DOHH2 (cell line): ENCODE data around the gene CLEC6A.

Experiments used
- H3F3A ChIP-seq: fragments of 200-600 bp; sonication (generic), shearing (Covaris generic); 2 replicates; pipeline ENCODE4 v1.6.0; 2016; ENCODE audit warnings: antibody characterized with exemption, mild to moderate bottlenecking; ENCODE audit not compliant: control insufficient read depth, insufficient read depth
- H3K27ac ChIP-seq: fragments of 200-600 bp; sonication (generic); 2 replicates; pipeline ENCODE4 v1.5.1; 2014; ENCODE audit warnings: low read depth, mild to moderate bottlenecking, low read length, moderate library complexity
- H3K27me3 ChIP-seq: fragments of 200-600 bp; sonication (generic); 2 replicates; pipeline ENCODE4 v1.6.1; 2014; ENCODE audit warnings: mild to moderate bottlenecking, low read length, mixed read lengths; ENCODE audit not compliant: control insufficient read depth
- H3K36me3 ChIP-seq: fragments of 200-600 bp; sonication (generic); 2 replicates; pipeline ENCODE4 v1.6.1; 2014; ENCODE audit warnings: mild to moderate bottlenecking, low read length, moderate library complexity, mixed read lengths; ENCODE audit not compliant: control insufficient read depth
- H3K4me1 ChIP-seq: fragments of 200-600 bp; sonication (generic); 2 replicates; pipeline ENCODE4 v1.6.1; 2014; ENCODE audit warnings: mild to moderate bottlenecking, low read length, mixed read lengths; ENCODE audit not compliant: control insufficient read depth
- H3K4me2 ChIP-seq: fragments of 200-600 bp; sonication (generic); 2 replicates; pipeline ENCODE4 v1.6.0; 2014; ENCODE audit warnings: mild to moderate bottlenecking, low read length, moderate library complexity
- H3K4me3 ChIP-seq: fragments of 200-600 bp; sonication (generic); 2 replicates; pipeline ENCODE4 v1.5.1; 2014; ENCODE audit warnings: mild to moderate bottlenecking, low read length, mixed read lengths
- H3K79me2 ChIP-seq: fragments of 200-600 bp; sonication (generic); 2 replicates; pipeline ENCODE4 v1.6.1; 2014; ENCODE audit warnings: mild to moderate bottlenecking, low read length, mixed read lengths; ENCODE audit not compliant: control insufficient read depth
- H3K9me2 ChIP-seq: fragments of 200-600 bp; sonication (generic); replicated peaks from 2 replicates; pipeline ENCODE4 v1.6.1; 2014; ENCODE audit warnings: mild to moderate bottlenecking, low read length, mixed read lengths; ENCODE audit not compliant: control insufficient read depth
- H3K9me3 ChIP-seq: fragments of 200-600 bp; sonication (generic); 2 replicates; pipeline ENCODE4 v1.6.1; 2014; ENCODE audit warnings: antibody characterized with exemption, low read length, mixed read lengths; ENCODE audit not compliant: control insufficient read depth, insufficient read depth
- H4K20me1 ChIP-seq: fragments of 200-600 bp; sonication (generic); 2 replicates; pipeline ENCODE4 v1.6.0; 2014; ENCODE audit warnings: low read depth, mild to moderate bottlenecking, antibody characterized with exemption, low read length, moderate library complexity; ENCODE audit not compliant: control insufficient read depth, insufficient read depth
- EZH2phosphoT487 ChIP-seq: fragments of 200-600 bp; sonication (generic); IDR thresholded peaks from 2 replicates; pipeline ENCODE4 v1.6.1; 2017; ENCODE audit warnings: borderline replicate concordance, mild to moderate bottlenecking, antibody characterized with exemption, low read length, moderate library complexity, mixed read lengths
- TF ChIP-seq, protein P1 (sequence below): fragments of 200-600 bp; sonication (generic); IDR thresholded peaks from one replicate; pipeline ENCODE4 v1.5.1; 2014; ENCODE audit warnings: antibody characterized with exemption, mild to moderate bottlenecking, low read depth, low read length; ENCODE audit not compliant: poor library complexity, severe bottlenecking

The CLEC6A gene

DNA sequence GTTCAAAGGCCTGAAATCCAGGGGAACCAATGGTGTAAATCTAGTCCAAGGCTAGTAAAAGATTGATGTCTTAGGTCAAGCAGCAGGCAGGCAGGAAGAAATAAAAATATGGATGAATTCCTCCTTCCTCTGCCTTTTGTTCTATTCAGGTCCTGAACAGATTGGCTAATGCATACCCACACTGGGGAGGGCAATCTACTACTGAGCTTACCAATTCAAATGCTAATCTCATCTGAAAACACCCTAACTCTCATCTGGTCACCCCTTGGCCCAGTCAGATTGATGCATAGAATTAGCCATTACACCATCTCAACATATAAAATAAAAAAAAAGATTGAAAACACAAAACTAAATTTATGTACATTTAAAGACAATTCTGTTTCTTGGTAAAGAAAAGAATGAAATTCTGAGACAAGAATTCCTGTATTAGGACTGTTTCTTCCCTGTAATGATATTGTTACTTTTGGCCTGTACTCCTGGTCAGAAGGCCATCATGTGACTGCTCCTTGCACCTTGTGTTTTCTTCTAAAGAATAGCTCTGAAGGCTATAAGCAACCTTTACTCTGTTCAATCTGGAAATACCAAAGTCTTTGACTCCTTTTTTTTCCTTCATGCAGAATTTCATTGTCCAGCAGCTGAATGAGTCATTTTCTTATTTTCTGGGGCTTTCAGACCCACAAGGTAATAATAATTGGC, 19.9 kb downstream of the CLEC6A start:
- Histone ChIP-seq H3K4me1 (no peaks in the 10 kb centered on the region), H3F3A (no peaks in the 10 kb centered on the region), H4K20me1 (no peaks in the 10 kb centered on the region), H3K4me2 (no peak overlapping the region), H3K36me3 (no peaks in the 10 kb centered on the region), H3K79me2 (no peaks in the 10 kb centered on the region), H3K27ac (no peak overlapping the region), H3K9me3 (no peaks in the 10 kb centered on the region), H3K9me2 (no peaks in the 10 kb centered on the region), H3K4me3 (no peak overlapping the region), H3K27me3 (no peaks in the 10 kb centered on the region)
- no peak for TF ChIP-seq EZH2phosphoT487
- TF ChIP-seq, protein P1, sequence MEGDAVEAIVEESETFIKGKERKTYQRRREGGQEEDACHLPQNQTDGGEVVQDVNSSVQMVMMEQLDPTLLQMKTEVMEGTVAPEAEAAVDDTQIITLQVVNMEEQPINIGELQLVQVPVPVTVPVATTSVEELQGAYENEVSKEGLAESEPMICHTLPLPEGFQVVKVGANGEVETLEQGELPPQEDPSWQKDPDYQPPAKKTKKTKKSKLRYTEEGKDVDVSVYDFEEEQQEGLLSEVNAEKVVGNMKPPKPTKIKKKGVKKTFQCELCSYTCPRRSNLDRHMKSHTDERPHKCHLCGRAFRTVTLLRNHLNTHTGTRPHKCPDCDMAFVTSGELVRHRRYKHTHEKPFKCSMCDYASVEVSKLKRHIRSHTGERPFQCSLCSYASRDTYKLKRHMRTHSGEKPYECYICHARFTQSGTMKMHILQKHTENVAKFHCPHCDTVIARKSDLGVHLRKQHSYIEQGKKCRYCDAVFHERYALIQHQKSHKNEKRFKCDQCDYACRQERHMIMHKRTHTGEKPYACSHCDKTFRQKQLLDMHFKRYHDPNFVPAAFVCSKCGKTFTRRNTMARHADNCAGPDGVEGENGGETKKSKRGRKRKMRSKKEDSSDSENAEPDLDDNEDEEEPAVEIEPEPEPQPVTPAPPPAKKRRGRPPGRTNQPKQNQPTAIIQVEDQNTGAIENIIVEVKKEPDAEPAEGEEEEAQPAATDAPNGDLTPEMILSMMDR, result no peak

DNA sequence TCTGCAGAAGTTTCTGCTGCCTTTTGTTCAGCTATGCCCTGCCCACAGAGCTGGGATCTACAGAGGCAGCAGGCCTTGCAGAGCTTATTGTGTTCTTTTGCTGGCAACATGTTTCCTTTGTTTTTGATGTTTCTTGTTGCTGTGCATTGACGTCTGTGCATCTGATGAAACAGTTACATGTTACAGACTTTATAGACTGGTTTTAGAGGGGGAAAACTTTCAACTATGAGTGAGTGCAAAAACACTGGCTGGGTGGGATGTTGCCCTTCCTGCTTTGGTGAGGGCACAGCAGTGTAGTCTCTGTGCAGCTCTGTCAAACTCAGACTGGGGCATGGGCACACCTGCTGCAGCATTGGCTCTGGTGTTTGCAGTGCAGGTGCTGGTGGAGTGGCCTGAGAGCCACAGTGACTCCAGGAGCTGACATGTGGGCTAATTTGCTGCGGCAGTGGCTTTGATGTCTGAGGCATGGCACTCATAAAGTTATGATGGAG, 26.9 kb downstream of the CLEC6A start:
- H3K4me3 ChIP-seq, result no peak overlapping the region
- H3K36me3 ChIP-seq, result no peaks in the 10 kb centered on the region
- H3K4me1 ChIP-seq, result no peaks in the 10 kb centered on the region
- no peaks in the 10 kb centered on the region for H3K9me3 ChIP-seq
- no peaks in the 10 kb centered on the region; the same call in 1 of the 2 replicates for H3K27me3 ChIP-seq
- no peaks in the 10 kb centered on the region for H4K20me1 ChIP-seq
- TF ChIP-seq, protein P1, result no peak
- TF ChIP-seq EZH2phosphoT487, result no peak
- no peak overlapping the region for H3K27ac ChIP-seq
- H3K9me2 ChIP-seq, result no peaks in the 10 kb centered on the region
- no peaks in the 10 kb centered on the region for H3K79me2 ChIP-seq
- no peaks in the 10 kb centered on the region for H3F3A ChIP-seq
- no peak overlapping the region for H3K4me2 ChIP-seq

- Histone ChIP-seq H3K79me2 (no peaks in the 10 kb centered on the region), H4K20me1 (no peaks in the 10 kb centered on the region), H3K27ac (no peak overlapping the region), H3K4me1 (no peaks in the 10 kb centered on the region), H3K4me2 (no peak overlapping the region), H3F3A (no peaks in the 10 kb centered on the region), H3K36me3 (no peaks in the 10 kb centered on the region), H3K9me3 (no peaks in the 10 kb centered on the region), H3K9me2 (no peaks in the 10 kb centered on the region), H3K27me3 (no peaks in the 10 kb centered on the region; the same call in 1 of the 2 replicates), H3K4me3 (no peak overlapping the region)
- TF ChIP-seq, protein P1, result no peak
- TF ChIP-seq EZH2phosphoT487, result no peak
Observed at GRCh38 chr12:8483079-8483478, 27.3 kb downstream of the CLEC6A start.
